Psoas muscle (tissue), 8 donors: ENCODE data around the gene ATP8A1. TPM values are rescaled to one million over a fixed set of nuclear protein-coding genes. Genes with fewer than 3 reads are reported as not detected.
"Not testable (repeated sequence)": the region's sequence is repeated elsewhere in the genome, so short reads cannot be mapped to it uniquely, and the experiment has no call there.

Experiments
- ATAC-seq, 4 donors: fragments of 200-7000 bp; cut with Tn5 transposase; one replicate each; pipeline ENCODE4 v1.9.1; 2020; ENCODE audit warnings: moderate library complexity in 3 of 4, mild to moderate bottlenecking in 2 of 4
- DNase-seq, 2 donors: peaks; one replicate each; pipeline ENCODE4 v3.0.0-alpha.2; 2020
- H3K27ac ChIP-seq: fragments of 200-600 bp; one replicate; pipeline ENCODE4 v1.8.0; 2022
- H3K27me3 ChIP-seq, 3 donors: fragments of 200-600 bp in 1 of 3; one replicate each; pipeline versions ENCODE4 v1.6.1 to v1.8.0; 2013 to 2022; ENCODE audit warnings: low read length in 2 of 3, mild to moderate bottlenecking in 2 of 3, moderate library complexity in 1 of 3; ENCODE audit not compliant: insufficient read depth in 3 of 3
- H3K36me3 ChIP-seq, 2 donors: fragments of 200-600 bp in 1 of 2; one replicate each; pipeline versions ENCODE4 v1.6.1 to v1.8.0; 2013 to 2022; ENCODE audit warnings: low read depth in 1 of 2, mild to moderate bottlenecking in 1 of 2, moderate library complexity in 1 of 2; ENCODE audit not compliant: insufficient read depth in 1 of 2
- H3K4me1 ChIP-seq: fragments of 200-600 bp; one replicate; pipeline ENCODE4 v1.8.0; 2022
- H3K4me3 ChIP-seq: fragments of 200-600 bp; one replicate; pipeline ENCODE4 v1.8.0; 2022; ENCODE audit warnings: mild to moderate bottlenecking
- H3K9me3 ChIP-seq: fragments of 200-600 bp; one replicate; pipeline ENCODE4 v1.8.0; 2022
- CTCF ChIP-seq: fragments of 200-600 bp; IDR thresholded peaks from one replicate; pipeline ENCODE4 v1.8.0; 2022; ENCODE audit warnings: antibody characterized with exemption
- WGBS, 3 donors: extraction: QIAGEN DNeasy Blood & Tissue Kit; methylation state at CpG; one replicate each; pipeline versions ENCODE4 v1.1.6 to v1.1.7; 2013; 5-methylcytosine and 5-hydroxymethylcytosine counted together
- intact Hi-C, 2 donors: fragments of 100-400 bp; cut with DNase I; formaldehyde crosslinking; loops; one replicate each; pipeline versions ENCODE4 v1.11.0 to v1.14.2; 2022
- polyA plus RNA-seq, 3 donors: library from polyadenylated mRNA; stranded (reverse); fragments of 200-250 nt; gene quantifications; one replicate each; pipeline ENCODE4 v1.2.3, GENCODE V29; 2013
- total RNA-seq, 4 donors: library from RNA; stranded (reverse); fragmentation: NEBNext Ultra II Directional in 2 of 4; extraction: Animal tissue kit (Norgen Biotek cat#: 25700) in 2 of 4; gene quantifications; one replicate each; pipeline versions ENCODE4 v1.2.1 to v1.2.4, GENCODE V29; 2021 to 2023
- donor health status: healthy with polysubstance abuse.
- donor health status: DM: no; HTN: no; CAD: no; lungs with moderate emphysema.
- donor health status: Bipolar disorder and iron deficiency.
- donor health status: healthy.
- donor health status: DM: yes; HTN: yes; CAD: no.
- donor health status: DM: no; HTN: no; CAD: no.
- donor health status: DM: no; HTN: no; CAD: no.
- donor health status: DM: yes; HTN: yes; CAD: no.

ATP8A1 gene
- total and polyA plus RNA-seq, 7 donors: 2.2 to 26.5 (median 14.7) TPM

DNA sequence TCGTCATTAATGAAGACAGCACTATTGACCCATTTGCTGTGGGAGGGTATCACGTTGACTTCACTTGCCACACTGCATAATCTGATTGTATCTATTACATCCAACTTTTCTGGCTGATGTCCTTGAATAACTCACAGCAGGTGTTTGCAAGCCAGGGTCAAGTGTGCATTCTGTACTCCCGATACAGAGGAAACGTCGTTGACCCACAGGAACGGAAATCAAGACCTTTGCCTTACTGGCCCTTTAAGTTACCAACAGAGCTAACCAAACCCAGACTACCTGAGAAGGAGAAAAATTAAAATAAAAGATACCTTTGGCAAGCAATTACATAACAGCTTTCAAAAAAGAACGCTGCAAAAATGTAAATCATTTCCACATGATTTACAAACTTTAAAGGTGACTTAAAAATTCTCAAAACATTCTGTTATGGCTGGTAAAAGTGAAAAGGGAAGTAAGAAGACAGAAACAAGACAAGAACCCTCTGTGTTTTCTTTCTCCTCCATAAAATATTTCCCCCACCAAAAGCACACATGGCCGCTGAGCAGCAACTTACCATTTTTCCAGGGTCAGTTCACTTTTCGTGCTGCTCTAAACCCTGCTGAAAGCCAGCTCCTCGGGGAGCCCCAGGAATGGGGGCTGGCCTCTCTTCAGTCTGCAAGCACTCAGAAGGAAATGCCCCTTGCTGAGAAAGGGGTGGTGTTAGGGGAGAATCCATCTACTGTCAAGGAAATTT, 266.1 kb downstream of the ATP8A1 start:
- DNase-seq: no peak
- intact Hi-C loops: no loop called here
- ATAC-seq: no peak
- no peaks in the 10 kb centered on the region for H3K9me3 ChIP-seq
- H3K36me3 ChIP-seq: no peaks in the 10 kb centered on the region
- no peak overlapping the region for H3K27ac ChIP-seq
- WGBS, 3 donors: 27 to 35% (median 29%) methylated on average over 10 of the region's 10 CpGs
- H3K27me3 ChIP-seq: peaks cover 0 to 12% (median 2%) of the 10 kb centered on the region in 3 donors
- H3K4me3 ChIP-seq: no peak overlapping the region
- TF ChIP-seq CTCF: no peak
- H3K4me1 ChIP-seq: no peaks in the 10 kb centered on the region

GRCh38 chr4:42385516-42385915, 271.4 kb downstream of the ATP8A1 start:
- no peak for TF ChIP-seq CTCF
- peaks cover 0 to under 1% (median 0%) of the 10 kb centered on the region in 3 donors for H3K27me3 ChIP-seq
- DNase-seq: no peak
- no peaks in the 10 kb centered on the region for H3K9me3 ChIP-seq
- H3K4me1 ChIP-seq: no peaks in the 10 kb centered on the region
- ATAC-seq: no peak
- intact Hi-C loops: no loop called here
- 95 to 100% (median 100%) methylated on average over 1 of the region's 1 CpG for WGBS, 3 donors
- no peak overlapping the region for H3K27ac ChIP-seq
- no peak overlapping the region for H3K4me3 ChIP-seq
- H3K36me3 ChIP-seq: no peaks in the 10 kb centered on the region

GRCh38 chr4:42381666-42382065, 275.2 kb downstream of the ATP8A1 start:
- ATAC-seq (no peak), DNase-seq (no peak)
- no peaks in the 10 kb centered on the region for H3K4me1 ChIP-seq
- no peak overlapping the region for H3K27ac ChIP-seq
- intact Hi-C loops: no loop called here
- no peak overlapping the region for H3K4me3 ChIP-seq
- peaks cover 0 to 7% (median 0%) of the 10 kb centered on the region in 3 donors for H3K27me3 ChIP-seq
- no peaks in the 10 kb centered on the region for H3K9me3 ChIP-seq
- no peak for TF ChIP-seq CTCF
- no peaks in the 10 kb centered on the region for H3K36me3 ChIP-seq
- 93 to 97% (median 94%) methylated on average over 2 of the region's 2 CpGs for WGBS, 3 donors

GRCh38 chr4:42377497-42377896, 279.4 kb downstream of the ATP8A1 start:
- H3K9me3 ChIP-seq: no peaks in the 10 kb centered on the region
- peaks cover 0 to 7% (median 0%) of the 10 kb centered on the region in 3 donors for H3K27me3 ChIP-seq
- intact Hi-C loops: no loop called here
- no peak for ATAC-seq
- DNase-seq: no peak
- 90 to 93% (median 91%) methylated on average over 4 of the region's 4 CpGs for WGBS, 3 donors
- no peaks in the 10 kb centered on the region for H3K4me1 ChIP-seq
- no peak overlapping the region for H3K4me3 ChIP-seq
- H3K36me3 ChIP-seq: no peaks in the 10 kb centered on the region
- no peak for TF ChIP-seq CTCF
- H3K27ac ChIP-seq: no peak overlapping the region

GRCh38 chr4:42372303-42372702, 284.6 kb downstream of the ATP8A1 start:
- intact Hi-C loops: loop anchor here (5.0 kb wide), 2 partner anchors 145 to 150 kb away; no protein-coding TSS in a partner anchor
- 93 to 96% (median 94%) methylated on average over 6 of the region's 6 CpGs for WGBS, 3 donors
- ATAC-seq, H3K36me3 ChIP-seq, H3K4me1 ChIP-seq, H3K4me3 ChIP-seq, H3K27me3 ChIP-seq, H3K9me3 ChIP-seq, H3K27ac ChIP-seq, DNase-seq: not testable (repeated sequence)
